Astrocyte of the cerebellum (primary cell): ENCODE measurements around the gene MYO1E.

Source experiments
- DNase-seq: peaks from one replicate; pipeline ENCODE4 v3.0.0-alpha.2; 2011; ENCODE audit warnings: low read depth
- H3K4me3 ChIP-seq: 2 replicates; pipeline ENCODE4 v1.5.1; 2011; ENCODE audit warnings: mild to moderate bottlenecking, low read depth, low read length, moderate library complexity
- CTCF ChIP-seq: IDR thresholded peaks from 2 replicates; pipeline ENCODE4 v1.5.1; 2012; ENCODE audit warnings: low read length, low read depth, moderate library complexity, mild to moderate bottlenecking; ENCODE audit errors: missing control alignments
- in situ Hi-C: cut with HindIII; loops from 2 replicates; pipeline ENCODE4 v1.10.0; 2017; ENCODE audit warnings: low sequenced_read_pairs

MYO1E gene

GRCh38 chr15:59096429-59096828, 276.2 kb downstream of the MYO1E start:
- no peak overlapping the region for H3K4me3 ChIP-seq
- TF ChIP-seq CTCF = no peak
- in situ Hi-C loops = no loop called here
- DNase-seq = no peak

GRCh38 chr15:59094077-59094476, 278.6 kb downstream of the MYO1E start:
- no peak for DNase-seq
- in situ Hi-C loops = no loop called here
- no peak overlapping the region for H3K4me3 ChIP-seq
- no peak for TF ChIP-seq CTCF

GRCh38 chr15:59087731-59088130, 284.9 kb downstream of the MYO1E start:
- no peak for DNase-seq
- no peak for TF ChIP-seq CTCF
- in situ Hi-C loops = no loop called here
- no peak overlapping the region for H3K4me3 ChIP-seq
